ENCODE measurements around the gene MATCAP1.

The MATCAP1 gene

DNA sequence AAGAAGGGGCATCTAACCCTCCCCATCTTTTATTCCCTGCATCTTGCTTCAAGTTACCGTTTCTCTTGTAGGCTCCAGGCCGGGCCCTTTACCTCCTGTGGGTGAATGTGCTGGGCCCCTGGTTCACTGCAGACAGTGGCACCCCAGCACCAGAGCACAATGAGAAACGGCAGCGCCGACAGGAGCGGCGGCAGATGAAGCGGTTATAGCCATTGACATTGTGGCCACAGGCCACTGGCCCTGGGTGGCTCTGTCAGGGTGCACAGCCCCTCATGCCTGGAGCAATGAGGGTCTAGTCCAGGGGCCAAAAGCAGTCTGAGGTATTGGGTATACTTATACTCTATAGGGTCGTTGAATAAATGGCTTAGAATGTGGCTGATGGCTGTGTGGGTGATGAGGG, 45.1 kb upstream of the MATCAP1 start:
- DNase-seq (ENCODE audit: low read depth in 1 of 2, low spot score in 1 of 2): no peak
- Histone ChIP-seq H3K4me3 (replicated peaks; ENCODE audit: insufficient read depth, low read length) (no peak overlapping the region), H3K27me3 (ENCODE audit: insufficient read depth, poor library complexity, severe bottlenecking) (no peaks in the 10 kb centered on the region), H3K27ac (replicated peaks) (no peak overlapping the region)
- no peak for TF ChIP-seq CTCF (IDR thresholded peaks at IDR 0.05; ENCODE audit: insufficient read depth, low read length)
- no peak for TF ChIP-seq GABPA (IDR thresholded peaks at IDR 0.05; ENCODE audit: low read depth)
- no peak for TF ChIP-seq SPI1 (IDR thresholded peaks at IDR 0.05; ENCODE audit: borderline replicate concordance, low read depth)
- TF ChIP-seq POLR2AphosphoS5 (IDR thresholded peaks at IDR 0.05; ENCODE audit: low read depth): no peak
- TF ChIP-seq, protein P1, sequence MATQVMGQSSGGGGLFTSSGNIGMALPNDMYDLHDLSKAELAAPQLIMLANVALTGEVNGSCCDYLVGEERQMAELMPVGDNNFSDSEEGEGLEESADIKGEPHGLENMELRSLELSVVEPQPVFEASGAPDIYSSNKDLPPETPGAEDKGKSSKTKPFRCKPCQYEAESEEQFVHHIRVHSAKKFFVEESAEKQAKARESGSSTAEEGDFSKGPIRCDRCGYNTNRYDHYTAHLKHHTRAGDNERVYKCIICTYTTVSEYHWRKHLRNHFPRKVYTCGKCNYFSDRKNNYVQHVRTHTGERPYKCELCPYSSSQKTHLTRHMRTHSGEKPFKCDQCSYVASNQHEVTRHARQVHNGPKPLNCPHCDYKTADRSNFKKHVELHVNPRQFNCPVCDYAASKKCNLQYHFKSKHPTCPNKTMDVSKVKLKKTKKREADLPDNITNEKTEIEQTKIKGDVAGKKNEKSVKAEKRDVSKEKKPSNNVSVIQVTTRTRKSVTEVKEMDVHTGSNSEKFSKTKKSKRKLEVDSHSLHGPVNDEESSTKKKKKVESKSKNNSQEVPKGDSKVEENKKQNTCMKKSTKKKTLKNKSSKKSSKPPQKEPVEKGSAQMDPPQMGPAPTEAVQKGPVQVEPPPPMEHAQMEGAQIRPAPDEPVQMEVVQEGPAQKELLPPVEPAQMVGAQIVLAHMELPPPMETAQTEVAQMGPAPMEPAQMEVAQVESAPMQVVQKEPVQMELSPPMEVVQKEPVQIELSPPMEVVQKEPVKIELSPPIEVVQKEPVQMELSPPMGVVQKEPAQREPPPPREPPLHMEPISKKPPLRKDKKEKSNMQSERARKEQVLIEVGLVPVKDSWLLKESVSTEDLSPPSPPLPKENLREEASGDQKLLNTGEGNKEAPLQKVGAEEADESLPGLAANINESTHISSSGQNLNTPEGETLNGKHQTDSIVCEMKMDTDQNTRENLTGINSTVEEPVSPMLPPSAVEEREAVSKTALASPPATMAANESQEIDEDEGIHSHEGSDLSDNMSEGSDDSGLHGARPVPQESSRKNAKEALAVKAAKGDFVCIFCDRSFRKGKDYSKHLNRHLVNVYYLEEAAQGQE (IDR thresholded peaks at IDR 0.05; ENCODE audit: insufficient replicate concordance, low read depth): no peak

DNA sequence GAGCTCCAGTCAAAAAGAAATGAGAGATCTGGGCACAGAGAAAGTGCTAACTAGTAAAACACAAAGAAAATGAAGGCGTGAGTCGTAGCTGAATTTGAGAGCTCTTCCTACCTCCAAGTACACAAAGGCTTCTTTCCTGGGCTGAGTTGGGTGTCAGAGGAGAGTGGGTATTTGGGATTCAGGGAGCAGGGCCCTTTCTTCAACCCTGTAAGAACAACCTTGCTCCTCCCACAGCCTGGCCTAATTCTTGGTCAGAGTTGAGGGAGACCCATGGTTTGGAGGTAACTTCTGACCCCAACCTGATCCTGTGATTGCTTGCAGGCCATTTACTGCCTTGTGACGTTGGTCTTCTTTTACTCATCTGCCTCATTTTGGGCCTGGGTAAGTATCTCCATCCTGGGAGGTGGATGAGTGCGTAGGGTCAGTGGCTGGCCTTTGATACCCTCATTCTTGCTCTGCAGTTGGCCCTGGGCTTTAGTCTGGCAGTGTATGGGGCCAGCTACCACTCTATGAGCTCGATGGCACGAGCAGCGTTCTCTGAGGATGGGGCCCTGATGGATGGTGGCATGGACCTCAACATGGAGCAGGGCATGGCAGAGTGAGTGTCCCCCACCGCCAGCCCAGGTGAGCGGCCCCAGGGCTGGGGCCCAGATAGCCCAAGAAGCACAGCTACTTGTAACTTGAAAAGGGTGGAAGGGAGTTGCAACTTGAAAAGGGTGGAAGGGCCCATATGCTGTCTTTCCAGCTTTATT, 44.4 kb upstream of the MATCAP1 start:
- TF ChIP-seq SPI1 (IDR thresholded peaks at IDR 0.05; ENCODE audit: borderline replicate concordance, low read depth): no peak
- TF ChIP-seq GABPA (IDR thresholded peaks at IDR 0.05; ENCODE audit: low read depth): no peak
- no peak for TF ChIP-seq POLR2AphosphoS5 (IDR thresholded peaks at IDR 0.05; ENCODE audit: low read depth)
- TF ChIP-seq CTCF (IDR thresholded peaks at IDR 0.05; ENCODE audit: insufficient read depth, low read length): no peak
- TF ChIP-seq, protein P1 (IDR thresholded peaks at IDR 0.05; ENCODE audit: insufficient replicate concordance, low read depth): no peak
- H3K4me3 ChIP-seq (replicated peaks; ENCODE audit: insufficient read depth, low read length): peak overlapping the region; percentile 100
- DNase-seq (ENCODE audit: low read depth in 1 of 2, low spot score in 1 of 2): no peak
- H3K27me3 ChIP-seq (ENCODE audit: insufficient read depth, poor library complexity, severe bottlenecking): no peaks in the 10 kb centered on the region
- no peak overlapping the region for H3K27ac ChIP-seq (replicated peaks)

GRCh38 chr16:67227567-67227921, 43.8 kb upstream of the MATCAP1 start:
- Histone ChIP-seq H3K27me3 (ENCODE audit: insufficient read depth, poor library complexity, severe bottlenecking) (no peaks in the 10 kb centered on the region), H3K27ac (replicated peaks) (peak overlapping the region; percentile 49), H3K4me3 (replicated peaks; ENCODE audit: insufficient read depth, low read length) (peak overlapping the region; percentile 100)
- DNase-seq (ENCODE audit: low read depth in 1 of 2, low spot score in 1 of 2): no peak
- TF ChIP-seq SPI1 (IDR thresholded peaks at IDR 0.05; ENCODE audit: borderline replicate concordance, low read depth) (no peak), POLR2AphosphoS5 (IDR thresholded peaks at IDR 0.05; ENCODE audit: low read depth) (no peak), CTCF (IDR thresholded peaks at IDR 0.05; ENCODE audit: insufficient read depth, low read length) (no peak), GABPA (IDR thresholded peaks at IDR 0.05; ENCODE audit: low read depth) (no peak)
- TF ChIP-seq, protein P1 (IDR thresholded peaks at IDR 0.05; ENCODE audit: insufficient replicate concordance, low read depth): no peak

All from HL-60 (cell line).